GM21737 (cell line): Measurements from ENCODE around the gene RSBN1L.
"Not testable (repeated sequence)": the region's sequence is repeated elsewhere in the genome, so short reads cannot be mapped to it uniquely, and the experiment has no call there.

Experiments
- ATAC-seq: cut with Tn5 transposase; IDR thresholded peaks from one replicate; pipeline ENCODE4 v1.9.1; 2021; ENCODE audit warnings: mild to moderate bottlenecking, moderate library complexity; ENCODE audit not compliant: unreplicated experiment

RSBN1L gene

DNA sequence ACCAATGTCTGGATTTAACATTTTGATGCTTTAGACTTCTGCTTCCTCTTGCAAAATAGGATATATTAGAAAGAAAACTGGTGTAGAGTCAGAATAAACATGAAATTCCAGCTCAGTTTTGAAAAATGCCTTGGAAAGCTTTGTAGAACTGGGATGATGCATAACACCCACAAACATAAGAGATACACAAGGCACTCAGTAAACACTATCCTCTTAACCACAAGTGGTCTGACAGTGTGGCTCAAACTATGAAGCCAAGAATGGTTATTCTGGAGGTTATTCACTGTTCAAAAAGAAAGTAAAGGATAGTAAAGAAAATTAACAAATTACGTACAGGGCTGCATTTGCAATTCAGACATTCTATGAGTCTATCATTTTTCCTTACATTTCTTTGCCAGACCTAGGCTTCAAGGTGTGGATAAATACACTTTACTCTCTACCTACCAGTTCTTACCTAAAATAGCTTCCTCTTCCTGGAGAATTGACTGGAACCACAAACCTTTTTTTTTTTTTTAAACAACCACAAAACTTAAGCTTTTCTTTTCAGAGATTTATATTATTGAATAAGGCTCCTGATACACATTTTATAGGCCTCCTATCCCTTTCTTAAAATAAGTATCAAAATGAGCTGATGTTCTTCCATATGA, 9.0 kb upstream of the RSBN1L start:
- ATAC-seq: no peak

GRCh38 chr7:77687747-77688144, 8.5 kb upstream of the RSBN1L start:
- ATAC-seq: no peak

- no peak for ATAC-seq
Observed at GRCh38 chr7:77690289-77690688, 6.0 kb upstream of the RSBN1L start.

GRCh38 chr7:77691892-77692491, 4.3 kb upstream of the RSBN1L start:
- ATAC-seq: no peak

DNA sequence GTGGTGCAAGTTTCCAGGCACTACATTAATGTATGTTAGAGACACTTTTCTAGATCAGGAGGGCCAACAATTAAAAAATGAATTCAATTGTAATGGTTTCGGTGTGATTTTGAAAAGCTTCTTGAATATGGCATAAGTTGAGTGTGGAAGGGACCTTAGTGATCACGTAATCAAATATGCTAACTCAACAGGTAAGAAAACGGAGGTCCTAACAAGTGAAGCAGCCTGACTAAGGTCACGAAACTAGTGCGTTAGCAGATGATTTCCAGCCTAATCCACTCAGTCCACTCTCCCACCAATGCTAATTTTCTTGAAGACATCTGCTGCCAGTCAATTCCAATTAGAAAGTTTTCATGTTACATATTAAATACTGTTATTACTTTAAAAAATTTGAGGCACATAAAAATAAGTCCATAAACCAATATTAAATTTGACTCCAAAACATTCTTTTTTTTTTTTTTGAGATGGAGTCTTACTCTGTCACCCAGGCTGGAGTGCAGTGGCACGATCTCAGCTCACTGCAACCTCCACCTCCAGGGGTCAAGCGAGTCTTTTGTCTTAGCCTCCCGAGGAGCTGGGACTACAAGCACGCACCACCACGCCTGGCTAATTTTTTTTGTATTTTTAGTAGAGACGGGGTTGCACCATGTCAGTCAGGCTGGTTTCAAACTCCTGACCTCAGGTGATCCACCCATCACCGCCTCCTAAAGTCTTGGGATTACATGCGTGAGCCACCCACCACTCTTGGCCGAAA, 2.3 kb upstream of the RSBN1L start:
- no peak for ATAC-seq

- peak; percentile 16 for ATAC-seq
Observed at GRCh38 chr7:77696643-77697534, 630 bp downstream of the RSBN1L start.

DNA sequence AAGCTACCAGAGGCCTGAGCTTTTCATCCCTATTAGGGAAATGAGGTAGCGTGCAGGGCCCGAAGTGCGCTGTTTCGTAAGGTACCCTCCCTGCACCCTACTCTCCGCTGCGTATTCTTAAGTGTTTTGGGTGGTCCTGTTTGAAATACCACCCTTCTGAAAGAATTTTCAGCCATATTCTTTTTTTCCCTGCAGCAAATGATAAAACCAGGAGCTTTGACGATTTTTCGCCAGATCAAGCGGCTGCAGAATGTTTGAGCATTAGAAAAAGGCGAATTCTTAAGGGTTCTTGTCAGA, 1.2 kb downstream of the RSBN1L start:
- no peak for ATAC-seq

- no peak for ATAC-seq
Observed at GRCh38 chr7:77698042-77698625, 1.9 kb downstream of the RSBN1L start.

GRCh38 chr7:77699056-77699455, 2.8 kb downstream of the RSBN1L start:
- ATAC-seq: no peak

- no peak for ATAC-seq
Observed at GRCh38 chr7:77702513-77702912, 6.3 kb downstream of the RSBN1L start.

GRCh38 chr7:77702968-77703472, 6.8 kb downstream of the RSBN1L start:
- no peak for ATAC-seq

DNA sequence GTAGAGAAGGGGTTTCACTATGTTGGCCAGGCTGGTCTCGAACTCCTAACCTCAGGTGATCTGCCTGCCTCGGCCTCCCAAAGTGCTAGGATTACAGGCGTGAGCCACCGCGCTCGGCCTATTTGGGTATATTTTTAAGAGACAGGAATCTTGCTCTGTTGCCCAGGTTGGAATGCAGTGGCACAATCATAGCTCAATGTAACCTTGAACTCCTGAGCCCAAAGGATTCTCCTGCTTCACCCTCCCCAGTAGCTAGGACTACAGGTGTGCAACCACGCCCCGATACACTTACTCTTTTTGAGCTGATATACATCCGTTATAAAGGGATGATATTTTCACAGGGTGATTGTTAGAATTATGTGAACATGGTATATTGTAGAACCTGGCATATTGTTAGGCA, 7.4 kb downstream of the RSBN1L start:
- not testable (repeated sequence) for ATAC-seq

DNA sequence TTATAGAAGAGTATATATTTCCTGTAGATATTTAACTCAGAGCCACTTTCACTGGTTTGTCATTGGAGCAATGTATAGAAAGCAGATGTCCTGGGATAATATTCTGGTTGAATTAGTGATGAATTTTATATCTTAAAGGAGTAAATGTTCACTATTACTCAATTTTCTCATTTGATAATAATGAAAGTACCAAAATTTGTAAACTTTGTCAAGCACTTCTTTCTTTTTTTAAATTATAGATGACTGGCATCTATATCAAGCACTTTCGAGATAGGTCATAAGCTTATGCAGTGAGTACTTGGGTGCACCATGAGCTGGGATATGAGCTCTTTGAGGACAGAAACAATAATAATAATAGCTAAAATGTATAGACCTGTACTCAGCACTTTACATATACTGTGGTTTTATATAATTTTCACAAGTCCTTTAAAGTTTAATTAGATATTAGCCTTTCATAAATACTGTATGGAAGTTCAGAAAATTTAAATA, 11.3 kb downstream of the RSBN1L start:
- ATAC-seq: no peak

- no peak for ATAC-seq
Observed at GRCh38 chr7:77710067-77710466, 13.8 kb downstream of the RSBN1L start.

- ATAC-seq: no peak
Observed at GRCh38 chr7:77710861-77711260, 14.6 kb downstream of the RSBN1L start.

DNA sequence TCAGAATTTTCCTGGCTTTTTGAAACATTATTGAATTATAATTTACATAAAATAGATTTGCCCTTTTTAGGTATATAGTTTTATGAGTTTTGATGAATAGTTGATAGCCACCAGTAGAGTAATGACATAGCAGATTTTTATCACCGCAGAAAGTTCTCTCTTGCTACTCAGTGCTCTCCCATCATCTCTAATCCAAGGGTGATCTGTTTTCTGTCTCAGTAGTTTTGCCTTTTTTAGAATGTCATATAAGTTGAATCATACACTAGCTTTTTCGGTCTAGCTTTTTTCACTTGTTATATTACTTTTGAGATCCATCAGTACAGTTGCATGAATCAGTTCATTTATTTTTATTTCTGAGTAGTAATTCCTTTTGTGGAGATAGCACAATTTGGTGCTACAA, 17.9 kb downstream of the RSBN1L start:
- no peak for ATAC-seq

- not testable (repeated sequence) for ATAC-seq
Observed at GRCh38 chr7:77714931-77715330, 18.7 kb downstream of the RSBN1L start.

DNA sequence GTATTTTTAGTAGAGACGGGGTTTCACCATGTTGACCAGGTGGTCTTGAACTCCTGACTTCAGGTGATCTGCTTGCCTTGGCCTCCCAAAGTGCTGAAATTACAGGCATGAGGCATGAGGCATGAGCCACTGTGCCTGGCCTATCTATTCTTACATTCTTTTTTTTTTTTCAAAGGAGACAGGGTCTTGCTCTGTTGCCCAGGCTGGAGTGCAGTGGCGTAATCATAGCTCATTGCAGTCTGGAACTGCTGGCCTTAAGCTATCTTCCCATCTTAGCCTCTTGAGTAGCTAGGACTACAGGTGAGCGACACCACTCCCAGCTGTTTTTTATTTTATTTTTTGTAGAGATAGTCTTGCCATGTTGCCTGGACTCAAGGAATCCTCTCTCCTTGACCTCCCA, 20.5 kb downstream of the RSBN1L start:
- no peak for ATAC-seq

DNA sequence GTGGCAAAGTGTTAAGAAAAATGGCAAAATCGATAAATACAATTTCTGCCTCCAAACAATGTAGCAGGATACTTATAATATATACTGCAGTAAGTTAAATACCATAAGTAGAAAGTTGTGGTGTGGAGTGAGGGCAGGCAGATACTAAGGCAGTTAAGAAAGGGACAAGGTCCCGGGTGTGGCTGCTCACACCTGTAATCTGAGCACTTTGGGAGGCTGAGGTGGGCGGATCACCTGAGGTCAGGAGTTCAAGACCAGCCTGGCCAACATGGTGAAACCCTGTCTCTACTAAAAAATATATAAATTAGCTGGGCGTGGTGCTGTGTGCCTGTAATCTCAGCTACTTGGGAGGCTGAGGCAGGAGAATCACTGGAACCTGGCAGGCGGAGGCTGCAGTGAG, 21.3 kb downstream of the RSBN1L start:
- not testable (repeated sequence) for ATAC-seq

DNA sequence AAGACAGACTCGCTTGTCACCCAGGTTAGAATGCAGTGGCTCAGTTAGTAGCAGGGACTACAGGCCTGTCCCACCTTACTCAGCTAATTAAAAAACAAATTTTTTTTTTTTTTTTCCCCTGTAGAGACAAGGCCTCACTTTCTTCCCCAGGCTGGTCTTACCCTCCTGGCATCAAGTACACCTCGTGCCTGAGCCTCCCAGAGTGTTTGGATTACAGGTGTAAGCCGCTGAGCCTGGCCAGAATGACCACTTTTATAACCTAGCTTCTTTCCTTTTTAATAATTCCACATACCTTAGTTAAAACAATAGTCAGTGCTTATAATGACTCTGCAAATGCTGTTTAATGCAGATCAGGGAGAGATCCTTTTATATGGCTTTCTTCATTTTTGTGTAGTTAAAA, 31.3 kb downstream of the RSBN1L start:
- ATAC-seq: no peak
